ENCODE results near the gene TCP11X1.
"Not testable (repeated sequence)": the region's sequence is repeated elsewhere in the genome, so short reads cannot be mapped to it uniquely, and the experiment has no call there.

TCP11X1 gene

DNA sequence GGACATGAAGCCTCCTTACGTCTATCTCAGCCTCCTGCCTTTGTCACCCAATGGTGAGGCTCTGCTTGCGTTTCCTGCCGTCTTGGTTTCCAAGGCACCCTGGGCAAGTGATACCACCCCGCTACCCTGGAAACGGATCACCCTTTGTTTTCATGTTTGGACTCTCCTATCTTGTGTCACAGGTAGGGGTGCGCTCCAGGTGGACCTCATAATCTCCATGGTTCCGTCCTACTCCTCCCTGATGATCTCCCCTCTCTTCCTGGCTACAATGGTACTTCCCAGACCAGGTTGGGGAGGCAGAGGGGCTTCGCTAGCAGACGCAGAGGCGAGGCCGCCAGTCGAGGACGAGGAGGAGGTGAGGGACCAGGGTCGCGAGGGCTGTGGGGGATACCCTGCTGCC lies at the start of gene TCP11X1:
TSS of gene TCP11X1 (plus strand) at position 316 of the 400 bp plus-strand sequence.
- H3K36me3 ChIP-seq (ENCODE audit: control insufficient read depth, insufficient read depth, low read length, severe bottlenecking); H3K4me3 ChIP-seq (ENCODE audit: low read length); H3K4me1 ChIP-seq (ENCODE audit: control insufficient read depth, insufficient read depth, low read length); H3K9me3 ChIP-seq (ENCODE audit: control insufficient read depth, low read length); DNase-seq (ENCODE audit: low read depth); H3K27me3 ChIP-seq (replicated peaks; ENCODE audit: control insufficient read depth, insufficient read depth, low read length); H3K9ac ChIP-seq (ENCODE audit: low read length): not testable (repeated sequence)

DNA sequence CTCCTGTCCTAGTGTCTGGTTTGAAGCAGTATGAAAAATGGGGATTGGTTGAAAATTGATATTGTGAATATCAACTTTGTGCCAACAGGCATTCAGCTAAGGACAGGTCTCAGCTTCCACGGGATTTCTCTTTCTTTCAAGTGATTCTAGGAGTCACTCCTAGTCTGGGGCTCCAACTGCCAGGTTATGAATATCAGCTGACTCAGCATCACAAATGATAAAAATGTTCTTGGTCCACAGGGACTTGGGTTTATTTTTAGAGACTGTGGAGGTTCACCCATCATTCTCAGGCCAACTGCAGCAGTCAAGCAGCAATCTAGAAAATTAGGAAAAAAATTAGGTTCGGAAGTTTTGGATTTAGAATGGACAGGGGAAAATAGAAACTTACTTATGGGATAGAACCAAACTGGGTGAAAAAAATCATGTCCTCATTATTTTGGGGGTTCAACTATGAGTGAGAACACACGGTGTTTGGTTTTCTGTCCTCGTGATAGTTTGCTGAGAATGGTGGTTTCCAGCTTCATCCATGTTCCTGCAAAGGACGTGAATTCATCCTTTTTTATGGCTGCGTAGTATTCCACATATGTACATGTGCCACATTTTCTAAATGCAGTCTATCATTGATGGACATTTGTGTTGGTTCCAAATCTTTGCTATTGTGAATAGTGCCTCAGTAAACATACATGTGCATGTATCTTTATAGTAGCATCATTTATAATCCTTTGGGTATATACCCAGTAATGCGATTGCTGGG lies 29.0 kb upstream of the TCP11X1 start:
- Histone ChIP-seq H3K9me3 (ENCODE audit: control insufficient read depth, low read length) (peaks cover 9% of the 10 kb centered on the region), H3K4me1 (ENCODE audit: control insufficient read depth, insufficient read depth, low read length) (no peaks in the 10 kb centered on the region), H3K4me3 (ENCODE audit: low read length) (no peak overlapping the region), H3K27me3 (replicated peaks; ENCODE audit: control insufficient read depth, insufficient read depth, low read length) (peaks cover 4% of the 10 kb centered on the region), H3K36me3 (ENCODE audit: control insufficient read depth, insufficient read depth, low read length, severe bottlenecking) (no peaks in the 10 kb centered on the region), H3K9ac (ENCODE audit: low read length) (no peak overlapping the region)
- no peak for DNase-seq (ENCODE audit: low read depth)

DNA sequence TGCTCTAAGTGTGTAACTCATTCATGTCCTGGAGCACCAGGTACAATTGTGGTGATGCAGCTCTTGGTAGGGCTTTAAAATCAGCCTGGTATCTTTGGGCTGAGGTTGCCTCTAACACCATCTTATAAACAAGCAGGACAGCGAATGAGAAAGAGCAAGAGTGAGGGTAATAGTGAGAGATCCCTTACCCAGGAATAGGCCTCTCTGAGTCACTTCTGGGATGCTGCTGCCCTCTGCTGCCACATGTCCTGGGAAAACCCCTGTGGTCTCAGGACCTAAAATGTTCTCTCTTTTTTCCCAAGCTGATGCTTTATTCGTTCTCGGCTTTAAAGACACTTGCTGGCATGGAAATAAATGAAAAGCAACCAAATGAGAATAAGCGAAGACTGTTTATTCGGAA lies 7.2 kb upstream of the TCP11X1 start:
- H3K9me3 ChIP-seq (ENCODE audit: control insufficient read depth, low read length); H3K9ac ChIP-seq (ENCODE audit: low read length); H3K27me3 ChIP-seq (replicated peaks; ENCODE audit: control insufficient read depth, insufficient read depth, low read length); H3K4me3 ChIP-seq (ENCODE audit: low read length); H3K4me1 ChIP-seq (ENCODE audit: control insufficient read depth, insufficient read depth, low read length); DNase-seq (ENCODE audit: low read depth); H3K36me3 ChIP-seq (ENCODE audit: control insufficient read depth, insufficient read depth, low read length, severe bottlenecking): not testable (repeated sequence)

DNA sequence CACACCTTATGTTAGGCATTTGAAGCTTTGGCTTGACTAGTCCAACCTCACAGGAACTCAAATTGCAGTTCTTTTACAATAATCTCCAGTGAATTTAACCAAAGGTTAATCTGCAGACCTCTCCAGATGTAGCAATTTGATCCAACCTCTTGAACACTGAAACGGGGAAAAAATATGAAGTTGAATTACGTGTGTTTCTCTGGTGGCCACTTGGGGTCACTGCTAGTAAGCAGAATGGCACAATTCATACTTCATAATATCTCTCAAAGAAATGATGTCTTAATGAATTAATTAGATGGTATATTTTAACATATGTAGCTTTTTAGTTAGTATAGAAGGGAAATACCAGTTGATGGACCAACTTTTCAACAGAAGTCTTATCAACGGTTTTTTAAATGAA lies 1.4 kb downstream of the TCP11X1 start:
- not testable (repeated sequence) for H3K4me1 ChIP-seq (ENCODE audit: control insufficient read depth, insufficient read depth, low read length); H3K27me3 ChIP-seq (replicated peaks; ENCODE audit: control insufficient read depth, insufficient read depth, low read length); H3K4me3 ChIP-seq (ENCODE audit: low read length); H3K9me3 ChIP-seq (ENCODE audit: control insufficient read depth, low read length); DNase-seq (ENCODE audit: low read depth); H3K9ac ChIP-seq (ENCODE audit: low read length); H3K36me3 ChIP-seq (ENCODE audit: control insufficient read depth, insufficient read depth, low read length, severe bottlenecking)

DNA sequence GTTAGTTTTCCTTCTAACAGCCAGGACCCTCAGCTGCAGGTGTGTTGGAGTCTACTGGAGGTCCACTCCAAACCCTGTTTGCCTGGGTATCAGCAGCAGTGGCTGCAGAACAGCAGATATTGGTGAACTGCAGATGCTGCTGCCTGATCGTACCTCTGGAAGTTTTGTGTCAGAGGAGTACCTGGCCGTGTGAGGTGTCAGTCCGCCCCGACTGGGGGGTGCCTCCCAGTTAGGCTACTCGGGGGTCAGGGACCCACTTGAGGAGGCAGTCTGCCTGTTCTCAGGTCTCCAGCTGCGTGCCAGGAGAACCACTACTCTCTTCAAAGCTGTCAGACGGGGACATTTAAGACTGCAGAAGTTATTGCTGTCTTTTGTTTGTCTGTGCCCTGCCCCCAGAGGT lies 20.6 kb downstream of the TCP11X1 start:
- not testable (repeated sequence) for H3K4me3 ChIP-seq (ENCODE audit: low read length); H3K9me3 ChIP-seq (ENCODE audit: control insufficient read depth, low read length); H3K27me3 ChIP-seq (replicated peaks; ENCODE audit: control insufficient read depth, insufficient read depth, low read length); H3K9ac ChIP-seq (ENCODE audit: low read length); H3K4me1 ChIP-seq (ENCODE audit: control insufficient read depth, insufficient read depth, low read length); DNase-seq (ENCODE audit: low read depth); H3K36me3 ChIP-seq (ENCODE audit: control insufficient read depth, insufficient read depth, low read length, severe bottlenecking)

DNA sequence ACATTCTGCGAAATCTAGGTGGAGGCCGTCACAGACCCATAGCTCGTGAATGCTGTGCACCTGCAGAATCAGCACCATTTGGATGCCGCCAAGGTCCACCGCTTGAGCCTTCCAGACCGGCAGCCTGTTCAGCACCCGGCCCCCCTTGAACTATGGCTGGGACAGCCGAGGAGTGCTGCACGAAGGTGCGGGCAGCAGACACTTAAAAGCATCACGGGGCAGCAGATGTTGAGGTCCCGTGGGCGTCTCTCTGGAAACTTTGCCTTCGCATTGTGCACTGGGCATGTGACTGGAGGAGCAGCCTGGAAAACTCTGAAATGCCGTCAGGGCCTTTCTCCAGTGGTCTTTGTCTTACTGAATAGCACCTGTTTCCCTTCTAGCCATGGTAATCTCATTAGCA lies 25.2 kb downstream of the TCP11X1 start:
- H3K27me3 ChIP-seq (replicated peaks; ENCODE audit: control insufficient read depth, insufficient read depth, low read length); H3K4me3 ChIP-seq (ENCODE audit: low read length); H3K9me3 ChIP-seq (ENCODE audit: control insufficient read depth, low read length); DNase-seq (ENCODE audit: low read depth); H3K9ac ChIP-seq (ENCODE audit: low read length); H3K36me3 ChIP-seq (ENCODE audit: control insufficient read depth, insufficient read depth, low read length, severe bottlenecking); H3K4me1 ChIP-seq (ENCODE audit: control insufficient read depth, insufficient read depth, low read length): not testable (repeated sequence)

DNA sequence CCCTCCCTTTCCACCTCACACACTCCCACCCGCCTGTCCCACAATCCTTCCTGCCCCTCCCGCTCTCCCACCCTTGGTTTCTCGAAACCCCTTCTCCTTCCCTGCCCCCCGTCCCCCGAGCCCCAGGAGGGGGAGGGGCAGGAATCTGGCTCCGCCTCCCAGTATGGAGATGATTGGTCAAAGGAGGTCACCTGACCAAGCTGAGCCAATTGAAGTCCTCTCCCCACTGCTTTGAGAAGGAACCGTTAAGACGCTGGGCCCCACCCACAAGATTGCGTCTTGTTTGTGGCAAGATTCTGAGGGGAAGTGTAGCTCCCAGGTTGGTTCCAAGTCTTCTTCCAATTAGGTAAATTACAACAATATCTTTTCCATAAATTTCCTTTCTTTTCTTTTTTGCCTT lies 31.8 kb downstream of the TCP11X1 start, which contains the start of gene NXF2:
TSS of gene NXF2 (plus strand) at position 275 of the 400 bp plus-strand sequence. CDS start 59,912 bp downstream, outside the sequence.
- not testable (repeated sequence) for DNase-seq (ENCODE audit: low read depth); H3K9me3 ChIP-seq (ENCODE audit: control insufficient read depth, low read length); H3K27me3 ChIP-seq (replicated peaks; ENCODE audit: control insufficient read depth, insufficient read depth, low read length); H3K4me3 ChIP-seq (ENCODE audit: low read length); H3K9ac ChIP-seq (ENCODE audit: low read length); H3K36me3 ChIP-seq (ENCODE audit: control insufficient read depth, insufficient read depth, low read length, severe bottlenecking); H3K4me1 ChIP-seq (ENCODE audit: control insufficient read depth, insufficient read depth, low read length)

DNA sequence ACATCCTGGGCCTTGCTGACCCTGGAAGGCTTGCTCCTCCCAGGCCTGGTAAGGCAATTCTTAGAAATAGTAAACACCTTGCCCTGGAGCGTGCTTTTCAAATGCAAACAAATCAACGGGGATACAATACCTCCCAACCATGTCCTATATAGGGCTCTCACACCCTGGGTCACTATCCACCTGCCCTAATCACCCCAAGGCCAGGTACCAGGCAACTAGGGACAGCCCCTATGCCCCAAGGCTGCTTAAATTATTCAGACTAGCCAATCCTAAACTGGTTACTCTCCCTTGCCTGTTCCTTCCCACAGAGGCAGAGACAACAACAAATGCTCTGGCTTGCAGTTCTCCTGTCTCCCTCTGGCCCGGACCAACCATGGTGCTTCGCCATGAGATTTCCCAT lies 57.1 kb downstream of the TCP11X1 start:
- not testable (repeated sequence) for DNase-seq (ENCODE audit: low read depth); H3K4me1 ChIP-seq (ENCODE audit: control insufficient read depth, insufficient read depth, low read length); H3K9me3 ChIP-seq (ENCODE audit: control insufficient read depth, low read length); H3K36me3 ChIP-seq (ENCODE audit: control insufficient read depth, insufficient read depth, low read length, severe bottlenecking); H3K9ac ChIP-seq (ENCODE audit: low read length); H3K27me3 ChIP-seq (replicated peaks; ENCODE audit: control insufficient read depth, insufficient read depth, low read length); H3K4me3 ChIP-seq (ENCODE audit: low read length)
